ENCODE data around the gene CALHM2. TPM values are rescaled to one million over a fixed set of nuclear protein-coding genes. Genes with fewer than 3 reads are reported as not detected.
"Not testable (repeated sequence)": the region's sequence is repeated elsewhere in the genome, so short reads cannot be mapped to it uniquely, and the experiment has no call there.

The CALHM2 gene, protein sequence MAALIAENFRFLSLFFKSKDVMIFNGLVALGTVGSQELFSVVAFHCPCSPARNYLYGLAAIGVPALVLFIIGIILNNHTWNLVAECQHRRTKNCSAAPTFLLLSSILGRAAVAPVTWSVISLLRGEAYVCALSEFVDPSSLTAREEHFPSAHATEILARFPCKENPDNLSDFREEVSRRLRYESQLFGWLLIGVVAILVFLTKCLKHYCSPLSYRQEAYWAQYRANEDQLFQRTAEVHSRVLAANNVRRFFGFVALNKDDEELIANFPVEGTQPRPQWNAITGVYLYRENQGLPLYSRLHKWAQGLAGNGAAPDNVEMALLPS
- 1.9 and 3.8 TPM in 2 replicates for total RNA-seq (2014; rRNA removed; shearing (Covaris generic))

DNA sequence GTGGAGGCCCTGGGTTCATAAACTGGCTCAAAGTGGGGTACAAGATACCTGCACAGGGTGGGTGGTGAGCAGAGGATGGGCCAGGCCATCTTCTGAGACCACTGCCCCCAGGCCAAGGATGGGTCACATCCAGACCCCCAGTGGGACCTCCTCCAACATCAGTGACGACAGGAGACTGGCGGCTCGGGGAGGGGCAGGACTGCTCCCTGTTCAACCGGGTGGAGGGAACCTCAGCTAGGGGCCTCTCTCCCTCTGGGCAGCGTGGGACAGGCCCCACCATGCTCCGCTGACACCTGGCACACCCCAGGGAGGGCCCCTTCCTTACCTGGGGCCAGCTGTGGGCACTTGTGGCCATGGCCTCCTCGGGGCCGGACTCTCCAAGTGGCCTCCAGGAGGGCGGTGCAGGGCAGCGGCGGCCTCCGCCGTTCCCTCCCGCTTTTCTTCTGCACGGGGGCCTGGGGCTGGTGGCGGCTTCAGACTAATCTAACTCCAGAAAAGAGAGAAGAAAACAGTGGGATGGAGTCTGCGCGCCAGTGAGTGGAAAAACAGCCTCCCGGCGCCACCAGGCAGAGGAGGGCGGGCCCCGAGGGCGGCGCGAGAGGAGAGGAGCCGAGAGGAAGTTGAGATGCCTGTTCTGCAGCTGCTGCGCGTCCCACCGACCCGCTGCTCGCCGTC, at the start of gene CALHM2:
TSS of gene CALHM2 (minus strand) at position 540 of the 675 bp plus-strand sequence. CDS start 2,429 bp downstream, outside the sequence.
- DNase-seq (ENCODE audit: low read depth) = peak; percentile 64

DNA sequence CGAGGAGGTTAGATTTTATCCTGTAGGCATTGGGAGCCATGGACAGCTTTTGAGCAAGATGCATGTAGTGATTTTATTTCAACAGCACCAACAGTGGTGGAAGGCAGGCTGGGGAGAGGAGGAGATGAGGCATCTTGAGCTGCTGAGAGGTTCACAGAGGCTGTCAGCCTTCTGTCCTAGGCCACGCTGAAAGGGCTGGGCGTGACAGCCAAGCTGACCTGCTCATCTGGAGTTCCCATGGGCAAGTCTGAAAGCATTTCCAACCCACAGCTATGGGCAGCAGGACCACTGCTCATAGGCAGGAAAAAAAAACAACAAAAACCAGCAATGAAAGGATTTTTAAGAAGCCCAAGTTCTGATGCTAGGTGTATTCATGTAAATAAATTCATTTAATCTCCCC, 49.0 kb upstream of the CALHM2 start:
- no peak for DNase-seq (ENCODE audit: low read depth)

DNA sequence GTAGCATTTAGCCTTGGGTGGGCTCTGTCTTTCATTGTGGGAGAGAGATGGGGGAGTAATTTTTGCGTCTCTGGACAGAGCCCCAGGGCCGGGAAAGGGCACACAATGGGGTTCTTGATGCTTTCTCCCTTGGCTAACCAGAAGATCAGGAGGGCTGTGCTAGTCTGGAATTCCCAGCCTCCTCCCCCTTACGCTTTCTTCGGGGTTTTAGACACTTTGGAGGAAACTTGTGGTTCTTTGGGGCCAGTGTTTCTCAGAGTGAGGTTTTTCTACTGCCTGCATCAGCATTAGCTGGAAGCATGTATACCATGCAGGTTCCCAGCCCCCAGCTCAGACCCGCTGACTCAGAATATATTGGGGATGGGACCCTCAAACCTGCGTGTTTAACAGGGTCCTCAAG, 48.3 kb upstream of the CALHM2 start:
- DNase-seq (ENCODE audit: low read depth) = no peak

DNA sequence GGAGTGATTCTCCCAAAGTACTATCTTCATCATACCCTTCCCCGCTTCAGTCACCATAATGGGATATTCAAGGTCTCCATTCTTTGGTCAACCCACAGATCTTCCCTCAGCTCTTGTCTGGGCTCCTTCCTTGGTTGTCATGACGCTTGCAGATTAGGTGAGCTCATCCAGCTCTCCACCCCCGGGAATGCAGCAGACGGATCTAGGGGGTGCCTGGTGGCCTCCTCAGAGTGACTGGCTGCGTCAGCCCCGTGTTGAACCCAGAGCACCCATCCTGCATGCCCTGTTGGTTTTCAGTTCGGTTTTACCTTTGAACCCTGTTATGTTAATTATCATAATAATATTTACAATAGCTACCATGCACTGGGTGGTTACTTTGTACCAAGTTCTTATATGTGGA, 47.7 kb upstream of the CALHM2 start:
- DNase-seq (ENCODE audit: low read depth) = peak; percentile 35

DNA sequence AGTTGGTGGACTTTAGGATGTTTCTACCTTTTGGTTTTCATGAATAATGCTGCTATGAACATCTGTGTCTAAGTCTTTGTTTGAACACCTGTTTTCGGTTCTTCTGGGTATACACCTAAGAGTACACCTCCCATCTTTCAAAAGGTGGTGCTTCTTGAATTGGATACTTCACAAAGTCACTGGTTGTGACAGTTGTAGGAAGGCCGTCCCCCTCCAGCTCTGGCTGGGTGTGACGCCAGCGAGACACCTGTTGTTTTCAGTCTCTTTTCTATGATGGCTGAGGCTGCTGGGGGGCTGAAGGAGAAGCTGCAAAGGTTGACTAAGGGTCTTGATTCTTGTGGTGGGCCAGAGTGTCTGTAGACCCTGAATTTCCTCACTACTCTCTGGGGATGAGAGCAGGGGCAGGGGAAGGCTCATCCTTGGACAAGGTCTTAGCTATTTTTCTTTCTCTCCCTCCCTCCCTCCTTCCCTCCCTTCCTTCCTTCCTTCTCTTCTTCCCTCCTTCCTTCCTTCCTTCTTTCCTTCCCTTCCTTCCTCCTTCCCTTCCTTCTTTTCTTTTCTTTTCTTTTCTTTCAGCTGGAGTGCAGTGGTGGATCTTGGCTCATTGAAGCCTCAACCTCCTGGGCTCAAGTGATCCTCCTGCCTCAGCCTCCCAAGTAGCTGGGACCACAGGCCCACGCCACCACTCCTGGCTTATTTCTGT, 46.9 kb upstream of the CALHM2 start:
- no peak for DNase-seq (ENCODE audit: low read depth)

DNA sequence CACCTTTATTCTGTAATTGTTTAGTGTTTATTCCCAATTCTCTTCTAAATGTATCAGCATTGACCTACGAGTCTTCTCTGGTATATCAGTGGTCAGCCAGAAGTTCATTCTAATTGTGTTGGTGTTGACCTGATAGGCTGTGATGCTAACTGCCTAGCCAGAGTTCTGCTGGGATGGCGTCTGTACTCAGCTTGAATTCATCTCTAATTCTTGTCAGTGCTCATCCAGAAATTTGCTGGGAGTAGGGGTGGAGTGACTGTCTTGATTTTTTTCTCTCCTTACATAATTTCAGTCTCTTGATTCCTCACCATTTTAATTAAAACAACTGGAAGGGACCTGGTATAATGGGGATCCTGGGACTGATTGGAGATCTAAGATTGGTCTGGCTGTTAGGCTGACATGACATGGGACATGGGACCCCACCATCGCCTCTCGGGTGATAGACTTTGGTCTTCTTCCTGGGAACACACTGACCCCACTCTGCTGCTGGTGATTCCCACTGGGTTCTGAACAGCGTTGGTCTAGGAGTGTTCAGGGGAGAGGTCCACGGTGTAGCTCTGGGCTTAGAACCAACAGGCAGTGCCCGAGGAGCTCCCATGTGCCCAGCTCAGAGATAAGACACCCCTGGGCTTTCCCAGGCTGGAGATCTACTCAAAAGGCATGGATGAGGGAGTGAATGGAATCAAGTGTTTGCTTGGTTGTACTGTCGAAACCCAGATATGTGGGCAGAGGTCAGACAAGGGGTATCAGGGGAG, 45.2 kb upstream of the CALHM2 start:
- no peak for DNase-seq (ENCODE audit: low read depth)

DNA sequence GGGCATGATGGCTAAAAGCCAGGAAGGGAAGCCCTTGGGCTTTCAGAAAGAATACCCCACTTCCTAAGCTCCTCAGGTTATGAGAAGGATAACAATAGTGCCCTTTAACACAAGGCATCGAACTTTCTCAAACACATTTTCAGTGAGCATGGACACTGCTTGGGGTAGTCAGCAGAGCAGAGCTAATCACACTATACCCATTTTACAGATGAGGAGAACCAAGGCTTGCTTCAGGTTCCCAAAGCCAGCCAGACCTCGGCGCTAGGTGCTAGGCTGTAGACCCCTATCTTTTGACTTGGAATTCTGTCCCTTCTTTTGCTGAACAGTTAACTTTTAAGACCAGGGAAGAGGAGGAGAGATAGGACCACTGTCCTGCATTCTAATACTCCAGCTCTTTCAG, 43.2 kb upstream of the CALHM2 start:
- DNase-seq (ENCODE audit: low read depth) = no peak

DNA sequence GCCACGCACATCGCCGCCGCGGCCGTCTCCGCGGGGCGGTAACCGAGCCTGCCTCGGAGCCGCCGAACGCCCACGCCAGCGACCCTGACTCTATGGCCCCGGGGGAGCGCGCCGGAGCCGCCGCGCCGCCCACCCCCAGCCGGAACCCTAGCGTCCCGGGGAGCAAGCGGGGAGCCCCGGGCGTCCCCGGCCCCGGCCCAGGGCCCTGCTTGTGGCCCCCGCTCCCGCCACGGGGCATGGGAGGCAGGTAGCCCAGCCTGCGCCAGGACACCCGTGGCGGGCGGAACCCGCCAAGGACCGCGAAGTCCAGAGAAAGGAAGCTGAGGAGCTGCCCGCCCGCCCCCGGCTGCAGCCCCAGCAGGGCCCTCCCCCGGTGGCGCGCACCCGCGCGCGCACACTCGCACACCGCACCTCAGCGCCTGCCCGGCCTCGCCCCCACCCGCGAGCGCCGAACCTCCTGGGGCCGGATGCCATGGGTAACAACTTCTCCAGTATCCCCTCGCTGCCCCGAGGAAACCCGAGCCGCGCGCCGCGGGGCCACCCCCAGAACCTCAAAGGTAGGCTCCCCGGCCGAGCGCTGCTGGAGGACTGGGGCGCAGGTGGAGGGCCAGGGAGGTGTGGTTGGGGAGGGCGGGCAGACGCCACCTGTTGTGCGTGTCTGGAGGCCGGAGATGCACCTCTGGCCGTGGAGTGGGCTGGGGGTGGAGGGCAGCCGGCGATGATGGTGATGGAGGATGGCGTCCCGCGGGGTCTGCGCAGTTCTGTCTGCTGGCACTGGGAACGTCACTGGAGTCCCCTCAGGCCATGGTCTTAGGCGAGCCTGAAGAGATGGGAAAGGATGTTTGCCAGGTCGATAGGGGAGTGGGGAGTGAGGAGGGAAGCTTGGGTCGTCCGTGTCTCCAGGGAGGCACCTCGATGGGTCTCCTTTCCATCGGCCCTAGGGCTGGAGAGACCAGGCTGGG, 42.0 kb upstream of the CALHM2 start:
- DNase-seq (ENCODE audit: low read depth) = no peak

DNA sequence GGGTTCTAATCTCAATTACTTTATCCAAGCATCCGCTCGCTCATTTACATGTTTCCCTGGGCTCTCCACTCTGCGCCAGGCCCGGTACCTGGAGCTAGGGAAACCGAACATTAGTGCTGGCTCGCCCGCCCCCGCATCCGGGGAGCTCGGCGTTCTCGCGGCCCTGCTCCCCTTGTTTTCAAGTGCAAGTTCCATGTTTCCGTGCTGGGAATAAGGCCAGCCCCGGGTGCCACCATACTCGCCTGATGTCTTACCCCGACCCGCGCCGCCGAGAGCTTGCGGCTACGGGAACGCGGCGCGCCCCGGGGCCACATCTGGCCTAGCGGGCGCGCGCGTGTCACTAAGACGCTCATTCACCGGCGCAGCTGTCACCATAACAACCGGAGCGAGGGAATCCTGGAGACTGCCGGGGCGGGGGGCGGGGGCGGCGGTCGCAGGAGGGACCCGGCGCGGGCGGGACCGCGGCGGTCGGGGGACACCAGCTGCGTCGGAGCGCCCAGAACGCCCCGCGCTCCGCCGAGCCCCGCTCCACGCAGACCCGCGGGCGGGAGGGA, 41.3 kb upstream of the CALHM2 start, which contains the start of gene NEURL1:
TSS of gene NEURL1 (plus strand) at position 344 of the 554 bp plus-strand sequence. CDS start 683 bp downstream, outside the sequence.
- no peak for DNase-seq (ENCODE audit: low read depth)

DNA sequence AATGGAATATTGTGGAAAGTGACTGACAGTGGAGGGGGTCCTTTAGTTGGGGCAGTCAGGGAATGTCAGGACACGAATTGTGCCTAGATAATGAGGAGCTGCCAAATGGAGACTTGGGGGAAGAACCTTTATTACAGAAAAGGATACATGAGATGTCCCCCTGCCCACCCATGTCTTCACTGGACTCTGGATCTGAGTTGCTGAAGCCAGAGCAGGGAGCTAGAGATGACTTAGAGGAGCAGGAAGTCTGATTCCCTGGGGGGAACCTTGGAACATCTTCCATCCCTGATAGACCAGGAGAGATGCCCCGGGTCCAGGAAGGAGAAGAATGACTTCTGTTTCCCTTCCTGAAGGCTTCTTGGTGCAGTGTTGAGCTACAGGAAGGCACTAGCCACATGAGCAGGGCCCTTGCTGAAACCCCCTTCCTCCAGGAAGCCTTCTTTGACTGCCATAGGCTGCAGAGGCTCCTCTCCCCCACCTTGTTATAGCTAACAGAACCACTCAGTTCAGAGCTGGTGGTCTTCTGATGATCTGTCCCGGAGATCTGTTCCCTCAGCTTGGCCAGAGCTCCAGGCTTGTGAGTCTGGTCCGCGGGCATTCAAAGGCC, 40.6 kb upstream of the CALHM2 start:
- no peak for DNase-seq (ENCODE audit: low read depth)

DNA sequence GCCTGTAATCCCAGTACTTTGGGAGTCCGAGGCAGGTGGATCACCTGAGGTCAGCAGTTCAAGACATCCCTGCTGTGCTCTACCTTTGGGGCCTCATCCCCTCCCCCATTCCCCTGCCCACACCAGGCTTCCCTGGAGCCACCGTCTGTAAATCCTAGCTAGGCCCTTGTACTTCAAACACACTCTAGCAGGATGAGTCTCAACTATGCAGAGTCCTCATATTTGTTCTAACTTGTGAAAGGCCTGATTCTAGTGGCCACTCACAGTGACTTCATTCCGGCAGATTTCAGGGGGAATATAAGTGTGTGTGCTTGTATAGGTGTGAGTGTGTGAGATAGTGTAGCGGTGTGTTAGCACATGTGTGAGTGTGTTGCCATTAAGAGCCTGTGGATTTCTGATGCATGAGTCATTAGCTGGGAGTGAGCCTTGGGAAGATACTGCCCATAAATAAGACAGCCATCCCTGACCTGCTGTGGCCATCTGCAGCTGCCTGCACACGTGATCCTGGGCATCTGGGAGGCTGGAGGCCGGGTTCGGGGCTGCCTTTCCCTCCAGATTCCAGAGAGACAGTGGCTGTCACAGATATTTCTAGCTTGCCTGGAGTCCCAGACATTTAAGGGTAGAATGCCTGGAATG, 39.7 kb upstream of the CALHM2 start:
- peak; percentile 76 for DNase-seq (ENCODE audit: low read depth)

DNA sequence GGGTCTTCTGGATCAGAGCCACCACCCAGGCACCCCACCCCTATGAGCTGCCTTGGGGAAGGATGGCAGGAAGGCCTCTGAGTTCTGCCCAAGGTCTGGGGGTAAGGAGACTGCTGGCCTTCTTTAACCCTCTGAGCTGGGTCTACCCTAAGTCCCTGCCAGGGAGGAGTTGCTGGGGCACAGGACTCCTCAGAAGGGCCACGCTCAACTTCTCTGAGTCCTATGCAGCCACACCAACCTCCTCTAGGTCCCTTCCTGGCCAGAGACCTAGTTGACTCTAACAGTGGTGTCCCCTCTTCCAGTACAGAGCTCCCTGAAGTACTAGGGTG, 38.8 kb upstream of the CALHM2 start:
- DNase-seq (ENCODE audit: low read depth) = no peak

DNA sequence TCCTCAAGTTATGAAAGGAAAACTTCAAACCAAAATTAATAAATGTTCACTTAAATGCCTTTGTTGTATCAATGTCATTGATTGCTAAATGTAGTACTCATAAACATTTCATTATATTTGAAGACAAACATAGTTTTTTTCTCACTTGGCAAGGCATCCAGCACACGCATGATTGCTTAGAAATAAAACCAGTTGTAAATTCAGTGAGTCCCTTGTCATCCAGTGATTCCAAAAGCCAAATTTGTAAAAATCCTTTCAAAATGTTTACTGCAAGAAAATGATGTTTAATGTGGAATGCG, 35.2 kb upstream of the CALHM2 start:
- no peak for DNase-seq (ENCODE audit: low read depth)

DNA sequence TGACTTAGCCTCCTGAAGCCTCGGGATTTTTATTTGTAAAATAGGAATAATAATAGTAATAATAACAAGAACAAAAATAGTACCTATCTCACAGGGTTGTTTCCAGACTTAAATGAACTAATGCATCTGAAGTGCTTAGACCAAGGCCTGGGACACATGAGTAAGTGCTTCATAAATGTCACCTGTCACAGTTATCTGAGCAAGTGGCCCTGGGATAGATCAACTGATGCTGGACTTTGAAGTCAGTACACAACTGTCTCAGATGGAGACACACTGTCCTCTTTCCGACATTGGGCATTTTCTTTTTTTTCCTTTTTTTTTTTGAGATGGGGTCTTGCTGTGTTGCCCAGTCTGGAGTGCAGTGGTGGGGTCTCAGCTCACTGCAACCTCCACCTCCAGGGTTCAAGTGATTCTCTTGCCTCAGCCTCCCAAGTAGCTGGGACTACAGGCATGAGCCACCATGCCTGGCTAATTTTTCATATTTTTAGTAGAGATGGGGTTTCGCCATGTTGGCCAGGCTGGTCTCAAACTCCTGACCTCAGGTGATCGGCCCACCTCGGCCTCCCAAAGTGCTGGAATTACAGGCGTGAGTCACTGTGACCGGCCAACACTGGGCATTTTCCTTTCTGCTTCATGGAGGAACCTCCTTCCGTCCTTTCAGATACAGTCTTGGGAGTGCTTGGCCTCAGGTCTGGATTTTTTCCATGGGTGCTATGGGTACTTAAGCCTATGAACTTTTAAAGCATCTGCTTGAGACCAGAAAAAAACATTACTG, 34.7 kb upstream of the CALHM2 start:
- DNase-seq (ENCODE audit: low read depth) = not testable (repeated sequence)

DNA sequence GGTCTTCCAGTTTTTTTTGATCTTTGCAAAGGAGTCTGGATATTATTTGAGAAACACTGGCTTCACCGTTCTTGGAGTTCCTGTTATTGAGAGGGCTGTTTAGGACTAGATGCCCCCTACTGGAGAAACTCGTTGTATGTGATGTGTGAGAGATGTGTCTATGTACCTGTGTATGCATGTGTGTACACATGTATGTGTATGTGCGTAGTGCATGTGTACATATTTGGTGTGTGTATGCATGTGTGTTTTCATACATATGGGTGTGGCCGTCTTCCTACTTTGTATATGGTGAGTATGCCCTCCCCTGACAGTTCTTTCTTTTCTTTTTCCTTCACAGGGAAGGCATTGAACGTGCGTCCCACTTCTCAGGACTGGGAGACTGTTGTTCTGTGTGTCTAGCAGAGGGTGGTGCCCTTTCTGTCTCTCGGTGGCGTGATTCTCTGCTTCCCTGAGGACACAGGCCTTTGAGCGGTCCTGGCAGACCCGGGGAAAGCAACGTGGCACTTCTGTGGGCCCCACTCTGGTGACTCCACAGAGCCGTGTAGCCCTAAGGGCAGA, 29.9 kb upstream of the CALHM2 start:
- DNase-seq (ENCODE audit: low read depth) = peak; percentile 35

DNA sequence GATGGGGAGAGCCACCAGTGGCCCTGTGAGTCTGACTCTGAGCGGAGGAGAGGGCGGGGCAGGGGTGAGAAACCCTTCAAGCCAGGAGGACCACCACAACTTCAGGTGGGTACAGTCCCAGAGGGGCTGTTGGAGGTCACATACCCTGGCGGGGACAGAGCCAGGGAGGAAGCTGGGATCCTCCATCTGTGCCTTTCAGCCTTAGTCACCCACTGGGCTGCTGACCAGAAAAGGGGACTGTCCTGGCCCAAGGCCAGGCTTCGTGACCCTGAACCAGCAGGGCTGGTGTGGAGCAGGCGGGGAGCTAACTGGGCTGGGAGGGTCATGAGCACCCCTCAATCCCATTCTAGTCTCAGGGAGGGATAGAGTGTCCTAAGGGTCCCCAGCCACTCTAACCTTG, 28.4 kb upstream of the CALHM2 start:
- no peak for DNase-seq (ENCODE audit: low read depth)

DNA sequence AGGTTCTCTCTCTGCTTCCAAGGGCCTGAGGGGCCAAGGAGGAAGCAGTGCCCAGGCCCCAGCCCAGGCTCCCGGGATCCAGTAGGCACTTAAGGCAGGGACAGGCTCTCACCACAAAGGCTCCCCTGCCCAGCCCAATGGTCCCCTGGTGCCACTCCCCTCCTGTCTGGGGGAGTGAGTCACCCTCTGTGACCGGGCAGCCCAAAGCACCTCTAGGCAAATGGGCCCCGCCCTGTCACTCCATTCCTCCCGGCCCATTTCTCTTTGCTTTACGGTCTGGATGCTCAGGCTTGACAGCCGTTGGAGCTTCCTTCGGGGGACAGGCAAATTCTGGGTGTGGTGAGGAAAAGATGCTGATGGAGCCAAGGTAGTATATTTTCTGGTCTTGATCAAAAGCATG, 27.0 kb upstream of the CALHM2 start, which contains the start of gene CALHM3:
TSS of gene CALHM3 (minus strand) at position 106 of the 400 bp plus-strand sequence. CDS start 208 bp downstream, outside the sequence.
- peak; percentile 66 for DNase-seq (ENCODE audit: low read depth)

DNA sequence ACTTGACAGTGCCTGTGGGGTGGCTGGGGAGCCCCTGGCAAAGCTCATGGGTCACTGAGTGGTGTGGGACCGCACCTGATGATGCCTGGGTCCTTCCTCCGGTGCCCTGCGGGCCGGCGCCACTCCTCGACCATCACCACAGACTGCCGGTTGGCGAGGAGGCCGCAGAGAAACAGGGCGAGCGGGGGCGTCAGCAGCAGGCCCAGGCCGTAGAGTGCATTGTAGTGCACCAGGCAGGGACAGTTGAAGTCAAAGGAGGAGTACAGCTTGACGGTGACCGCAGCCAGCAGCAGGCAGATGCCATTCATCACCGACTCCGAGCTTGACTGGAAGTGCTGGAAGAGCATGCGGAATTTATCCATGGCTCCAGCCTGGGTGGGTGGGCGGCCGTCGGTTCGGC, 26.5 kb upstream of the CALHM2 start:
- no peak for DNase-seq (ENCODE audit: low read depth)

Data from Daoy (cell line).